Lung microvascular endothelial cell (primary cell): Measurements from ENCODE around the gene PARN. TPM values are rescaled to one million over a fixed set of nuclear protein-coding genes. Genes with fewer than 3 reads are reported as not detected.
"Not testable (repeated sequence)": the region's sequence is repeated elsewhere in the genome, so short reads cannot be mapped to it uniquely, and the experiment has no call there.

Experiments used
- DNase-seq, 2 donors: peaks; one replicate each; pipeline versions ENCODE4 v3.0.0 to v3.0.0-alpha.2; 2010; ENCODE audit warnings: low read depth in 2 of 2
- total RNA-seq: library from RNA; depleted of rRNA; stranded (reverse); fragments of >200 nt; gene quantifications from 2 replicates; pipeline ENCODE4 v1.2.1, GENCODE V29; 2014

Gene PARN
- total RNA-seq, 1 donor from 2014 or later, result 17.9 TPM

DNA sequence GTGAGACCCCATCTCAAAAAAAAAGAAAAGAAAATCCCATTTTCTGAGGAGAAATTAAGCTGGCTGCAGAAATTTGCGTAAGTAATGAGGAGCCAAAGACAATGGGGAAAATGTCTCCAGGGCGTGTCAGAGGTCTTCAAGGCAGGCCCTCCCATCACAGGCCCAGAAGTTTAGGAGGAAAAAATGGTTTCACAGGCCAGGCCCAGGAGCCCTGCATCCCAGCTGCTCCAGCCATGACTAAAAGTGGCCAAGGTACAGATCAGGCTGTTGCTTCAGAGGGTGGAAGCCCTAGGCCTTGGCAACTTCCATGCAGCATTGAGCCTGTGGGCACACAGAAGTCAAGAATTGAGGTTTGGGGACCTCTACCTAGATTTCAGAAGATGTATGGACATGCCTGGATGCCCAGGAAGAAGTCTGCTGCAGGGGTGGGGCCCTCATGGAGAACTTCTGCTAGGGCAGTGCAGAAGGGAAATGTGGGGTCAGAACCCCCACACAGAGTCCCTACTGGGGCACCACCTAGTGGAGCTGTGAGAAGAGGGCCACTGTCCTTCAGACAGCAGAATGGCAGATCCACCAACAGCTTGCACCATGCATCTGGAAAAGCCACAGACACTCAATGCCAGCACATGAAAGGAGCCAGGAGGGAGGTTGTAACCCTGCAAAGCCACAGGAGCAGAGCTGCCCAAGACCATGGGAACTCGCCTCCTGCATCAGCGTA, 55.2 kb downstream of the PARN start:
- not testable (repeated sequence) for DNase-seq

DNA sequence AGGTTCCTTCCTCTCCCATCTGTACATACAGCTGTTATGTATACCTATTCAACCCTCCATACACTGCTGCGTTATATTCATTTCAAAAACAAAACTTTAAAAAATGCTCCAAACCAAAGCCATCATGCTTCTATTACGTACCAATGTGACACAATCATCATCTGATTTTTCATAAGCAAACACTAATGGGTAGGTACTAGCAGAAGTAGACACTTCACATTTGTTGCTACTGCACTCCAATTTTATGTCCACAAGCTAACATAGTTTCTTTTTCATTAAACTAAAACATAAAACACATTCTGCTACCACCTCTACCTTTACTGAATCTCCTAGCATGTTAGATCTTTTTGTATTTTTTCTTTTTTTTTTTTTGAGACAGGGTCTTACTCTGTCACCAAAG, 57.5 kb downstream of the PARN start:
- DNase-seq, result no peak

DNA sequence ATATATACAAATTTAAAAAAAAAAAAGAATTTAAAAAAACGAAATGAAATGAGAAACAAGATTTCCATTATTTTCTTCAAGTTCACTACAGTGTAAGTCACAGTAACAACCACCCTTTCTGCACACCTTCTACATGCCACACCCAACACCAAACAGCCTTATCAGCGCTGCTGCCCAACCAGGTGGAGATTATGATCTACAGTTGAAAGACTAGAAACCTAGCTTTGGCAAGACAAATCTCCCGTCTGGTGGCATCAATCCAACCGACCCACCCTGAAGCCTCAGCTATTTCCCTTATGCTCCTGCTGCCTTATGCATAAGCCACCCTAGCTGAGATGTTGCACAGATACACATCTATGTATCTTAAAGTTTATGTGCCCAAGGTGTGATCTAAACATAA, 60.8 kb downstream of the PARN start:
- DNase-seq, result no peak

DNA sequence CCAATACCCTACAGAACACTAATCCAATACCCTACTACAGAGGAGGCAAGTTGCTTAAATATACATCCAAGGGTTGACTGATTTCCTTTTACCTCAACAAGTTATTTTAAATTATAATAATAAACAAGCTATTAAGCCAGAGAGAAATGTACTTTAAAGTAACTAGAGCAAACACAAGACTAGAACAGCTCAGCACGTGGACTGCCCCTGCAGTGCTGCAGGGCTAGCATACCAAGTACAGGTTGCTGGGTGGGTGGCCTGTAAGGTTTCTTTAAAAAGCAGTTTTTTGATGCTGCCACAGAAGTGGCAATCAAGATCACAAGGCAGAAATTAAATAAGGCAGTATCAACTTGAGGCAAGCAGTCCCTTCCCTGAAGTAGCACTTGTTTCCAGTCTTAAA, 63.5 kb downstream of the PARN start:
- no peak for DNase-seq

DNA sequence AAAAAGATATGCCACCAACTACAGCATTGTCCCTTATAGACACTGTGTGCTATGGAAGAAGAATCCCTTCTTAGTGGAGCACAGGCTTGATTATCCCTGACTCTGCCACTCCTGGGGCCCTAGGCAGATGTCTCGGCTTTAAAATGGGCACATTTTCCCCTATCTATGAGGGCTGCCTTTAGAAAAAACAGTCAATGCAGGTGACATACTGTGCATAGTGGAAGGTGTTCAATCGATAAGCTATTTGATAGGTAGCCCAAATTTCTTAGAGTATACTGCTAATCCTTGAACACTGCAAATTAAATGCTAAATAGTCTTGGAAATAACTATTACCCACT, 64.4 kb downstream of the PARN start:
- DNase-seq, result no peak

DNA sequence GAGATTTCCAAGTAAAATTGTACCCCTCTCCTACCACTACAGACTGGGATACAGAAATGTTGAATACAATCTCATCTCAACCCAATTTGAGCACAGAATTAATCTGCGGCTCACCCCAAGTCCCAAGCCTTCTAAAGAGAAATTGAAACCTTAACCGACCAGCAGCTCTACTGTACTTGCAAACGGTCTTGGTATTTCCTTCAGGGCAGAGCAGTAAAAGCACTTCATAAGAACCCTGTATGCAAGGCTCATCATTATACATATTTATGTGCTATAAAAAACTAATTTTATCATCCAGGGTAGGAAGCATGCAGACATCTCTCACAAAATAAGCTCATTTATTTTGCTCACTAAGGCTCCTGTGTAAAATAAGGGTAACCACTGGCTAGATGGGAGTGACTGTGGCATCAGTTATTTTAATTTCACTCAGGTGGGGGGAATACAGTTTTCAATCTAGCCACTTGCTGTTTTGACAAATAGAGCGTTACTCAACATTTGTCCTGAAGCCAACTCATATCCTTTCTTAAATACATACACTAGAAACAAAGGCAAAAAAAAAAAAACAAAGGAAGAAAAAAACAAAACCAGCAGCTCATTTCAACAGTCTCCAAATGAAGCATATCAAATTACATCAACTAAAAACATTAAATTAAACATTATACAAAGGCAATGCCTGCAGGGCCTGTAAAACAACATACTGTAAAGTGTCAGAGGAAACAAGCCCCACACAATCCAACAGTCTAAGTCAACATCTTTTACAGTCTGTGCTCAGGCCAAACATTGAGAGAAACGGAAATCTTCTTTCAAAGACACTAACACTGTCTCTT, 65.0 kb downstream of the PARN start:
- peak; percentile 43 to 67 for DNase-seq

DNA sequence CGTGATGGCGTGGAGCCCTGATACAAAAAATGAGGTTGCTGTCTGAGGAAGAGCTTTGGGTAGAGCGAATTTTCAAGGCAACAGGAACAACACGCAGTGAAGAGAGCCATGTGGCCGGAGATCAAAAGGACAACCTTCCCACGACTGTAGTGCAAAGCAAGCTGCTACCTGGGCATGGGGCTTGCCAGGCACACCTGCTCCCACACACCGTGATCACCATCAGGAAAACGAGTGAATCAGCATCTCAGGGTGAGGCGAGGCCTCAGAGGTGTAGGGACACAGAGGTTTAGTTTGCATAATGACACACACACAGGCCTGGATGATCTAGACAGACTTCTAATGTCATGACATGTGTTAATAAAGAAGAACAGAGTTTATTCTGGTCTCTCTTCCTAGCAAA, 65.7 kb downstream of the PARN start:
- no peak for DNase-seq

DNA sequence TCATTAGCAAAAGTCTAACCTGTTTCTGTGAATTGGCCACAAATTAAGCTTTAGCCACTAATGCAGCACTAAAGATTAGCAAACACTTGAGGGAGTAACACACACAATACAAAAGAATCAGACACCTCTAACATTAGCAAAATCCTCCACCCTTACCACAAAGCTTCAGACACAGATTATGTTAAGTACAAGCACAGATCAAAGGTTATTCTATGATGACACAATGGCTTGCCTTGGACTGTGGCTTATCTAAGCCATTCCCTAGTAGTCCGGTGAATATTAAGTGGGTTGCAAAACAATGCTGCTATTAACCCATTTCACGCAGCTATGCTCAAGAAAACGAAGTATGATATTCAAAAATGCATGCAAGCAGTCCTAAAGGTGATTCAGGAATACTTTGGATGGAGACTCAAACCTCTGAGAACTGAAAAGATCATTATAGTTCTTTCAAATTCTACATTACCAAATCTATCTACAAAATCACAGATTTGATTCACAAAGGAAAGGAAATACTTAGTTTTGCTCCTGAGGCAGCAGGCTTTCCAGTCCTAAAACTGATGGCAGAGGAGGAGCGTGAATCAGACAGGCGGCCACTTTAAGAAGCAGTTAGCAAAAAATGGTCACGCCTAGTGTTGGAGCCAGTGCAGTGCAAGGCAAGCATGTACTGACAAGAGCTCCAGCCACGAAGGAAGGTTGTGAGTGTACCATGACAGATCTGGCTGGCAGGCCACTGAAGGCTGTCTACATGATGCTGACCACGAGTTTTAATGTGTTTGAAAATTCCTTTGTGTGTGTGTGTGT, 67.2 kb downstream of the PARN start:
- DNase-seq, result no peak

DNA sequence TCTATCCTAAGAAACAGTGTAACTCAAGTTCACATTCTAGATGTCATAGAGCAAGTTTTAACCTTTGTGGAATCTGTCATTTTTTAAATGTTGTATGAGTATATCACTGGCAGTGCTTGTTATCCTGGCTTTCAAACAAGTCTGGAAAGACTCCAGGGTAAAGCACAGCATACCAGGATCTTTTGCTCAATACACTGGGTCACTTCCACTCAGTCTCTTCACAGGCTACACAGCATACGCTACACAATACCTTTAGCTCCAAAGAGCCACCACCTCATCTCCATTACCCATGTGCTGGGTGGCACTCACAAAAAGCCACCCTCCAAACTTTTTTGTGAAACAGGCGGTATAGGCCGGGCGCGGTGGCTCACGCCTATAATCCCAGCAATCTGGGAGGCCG, 69.5 kb downstream of the PARN start:
- no peak for DNase-seq

DNA sequence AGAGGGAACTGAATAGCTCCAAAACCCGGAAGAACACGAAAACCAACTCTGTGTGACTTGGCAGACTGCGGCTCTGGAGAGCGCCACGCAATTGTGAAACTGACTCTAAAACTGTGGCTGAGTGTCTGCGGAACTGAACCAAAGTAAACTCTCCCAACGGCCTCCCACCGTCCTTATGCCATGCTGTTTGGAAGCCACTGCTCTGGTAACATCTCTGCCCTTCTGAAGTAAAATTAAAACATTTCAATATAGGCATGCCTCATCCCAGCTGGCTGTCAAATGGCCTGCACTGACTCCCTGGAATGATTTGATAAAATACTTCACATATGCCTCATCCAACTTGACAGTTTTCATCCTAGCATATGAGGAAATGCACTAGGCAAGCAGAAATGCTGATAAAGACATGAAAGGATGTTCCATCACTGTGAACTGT, 70.2 kb downstream of the PARN start:
- DNase-seq, result no peak

DNA sequence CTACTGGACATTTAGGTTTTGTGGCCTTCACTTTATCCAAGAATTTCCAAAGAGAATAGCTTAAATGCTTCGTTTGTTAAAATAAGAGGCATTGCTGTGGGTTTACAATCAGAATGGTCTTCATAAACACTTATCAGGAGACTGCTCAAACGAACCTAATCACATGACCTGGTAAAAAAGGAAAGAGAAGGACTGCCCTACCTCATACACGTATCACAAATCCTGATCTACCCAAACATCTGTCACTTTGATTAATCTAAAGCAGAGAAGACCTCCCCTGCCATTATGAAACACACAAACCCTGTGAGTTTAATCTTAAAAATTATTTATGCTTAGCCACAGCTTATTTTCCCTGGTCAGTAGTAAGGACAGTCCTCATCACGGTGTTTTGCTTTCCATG, 76.6 kb downstream of the PARN start:
- DNase-seq, result no peak

DNA sequence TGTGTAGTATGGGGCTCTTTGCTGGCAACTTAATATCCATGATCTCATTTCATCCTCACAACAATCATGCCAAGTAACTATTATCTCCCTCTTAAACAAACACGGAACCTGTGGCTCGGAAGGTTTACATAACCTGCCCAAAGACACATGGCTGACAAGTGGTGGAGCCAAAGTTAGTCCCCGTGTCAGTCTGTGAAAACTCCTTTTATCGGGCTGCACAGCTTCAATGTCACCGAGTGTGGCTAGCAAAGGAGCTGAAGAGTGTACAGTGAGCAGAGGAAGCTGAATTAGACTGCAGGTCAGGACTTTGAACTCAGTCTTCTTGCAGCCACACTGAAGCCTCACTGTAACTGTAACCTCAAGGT, 80.3 kb downstream of the PARN start:
- peak; percentile 26 to 55 for DNase-seq

DNA sequence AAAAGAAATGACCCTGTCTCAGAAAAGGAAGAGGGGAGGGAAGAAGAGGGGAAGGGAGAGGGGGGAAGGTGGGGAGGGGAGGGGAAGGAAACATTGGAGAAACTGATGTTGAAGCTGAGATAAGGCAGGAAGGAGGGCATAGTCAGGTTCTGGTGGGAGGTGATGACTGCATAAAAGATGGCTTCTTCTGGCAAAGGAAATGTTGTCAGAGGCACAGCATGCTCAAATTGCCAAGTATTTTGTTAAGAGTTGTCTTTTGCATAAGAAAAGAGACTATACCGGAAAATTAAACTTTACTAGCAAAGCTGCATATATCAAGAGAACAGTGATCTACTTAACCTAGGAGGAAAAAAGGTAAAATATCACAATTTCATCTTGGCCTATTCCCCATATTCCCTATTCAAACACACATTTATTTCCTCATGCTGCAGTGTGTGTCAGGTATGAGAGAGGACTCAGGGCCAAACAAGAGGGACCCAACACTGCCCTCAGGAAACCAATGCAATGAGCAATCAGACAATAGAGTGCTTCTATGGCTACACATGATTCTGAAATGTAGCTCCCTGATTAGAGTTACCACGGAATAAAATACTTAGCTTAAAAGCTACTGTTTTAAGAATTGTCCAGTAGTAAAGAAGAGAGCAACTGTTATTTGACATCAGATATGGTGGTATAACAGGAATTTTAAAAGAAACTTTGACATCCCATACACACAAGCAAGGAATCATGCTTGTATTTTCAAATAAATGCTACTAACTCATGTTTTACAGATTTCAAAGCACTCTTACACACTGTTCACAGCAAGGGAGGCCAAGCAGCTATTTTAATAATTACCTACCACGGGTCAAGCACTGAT, 80.9 kb downstream of the PARN start:
- DNase-seq, result peak; percentile 58 to 62

DNA sequence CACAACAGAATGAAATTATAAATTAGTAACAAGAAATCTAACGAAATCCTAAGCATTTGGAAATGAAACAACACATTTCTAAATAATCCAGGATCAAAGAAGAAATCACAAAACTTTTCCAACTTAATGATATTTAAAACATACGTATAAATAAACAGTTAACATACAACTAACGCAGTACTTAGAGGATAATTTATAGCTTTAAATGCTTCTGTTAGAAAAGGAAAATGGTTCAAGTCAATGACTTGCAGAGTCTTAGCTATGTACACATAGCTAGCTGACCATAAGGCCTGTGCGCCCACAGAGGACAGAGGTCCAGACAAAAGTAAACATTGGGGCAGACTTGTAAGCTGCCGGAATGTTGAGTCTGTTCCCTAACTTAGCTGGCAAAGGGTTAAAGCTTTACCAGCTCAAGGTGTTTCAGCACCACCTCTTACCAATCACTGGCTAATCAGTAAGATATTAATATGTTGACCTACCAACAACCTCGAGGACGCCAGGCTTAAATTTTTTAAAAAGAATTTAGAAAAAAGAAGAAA, 84.6 kb downstream of the PARN start:
- no peak for DNase-seq

DNA sequence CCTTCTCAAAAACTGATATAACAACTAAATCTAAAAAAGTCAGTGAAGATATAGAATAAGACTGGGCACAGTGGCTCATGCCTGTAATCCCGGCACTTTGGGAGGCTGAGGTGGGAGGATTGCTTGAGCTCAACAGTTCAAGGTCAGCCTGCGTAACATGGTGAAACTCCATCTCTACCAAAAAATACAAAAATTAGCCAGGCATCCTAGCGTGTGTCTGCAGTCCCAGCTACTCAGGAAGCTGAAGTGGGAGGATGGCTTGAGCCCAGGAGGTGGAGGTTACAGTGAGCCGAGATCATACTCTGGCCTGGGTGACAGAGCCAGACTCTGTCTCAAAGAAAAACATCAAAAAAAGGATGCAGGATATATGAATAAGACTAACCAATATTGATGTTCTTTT, 85.2 kb downstream of the PARN start:
- not testable (repeated sequence) for DNase-seq

DNA sequence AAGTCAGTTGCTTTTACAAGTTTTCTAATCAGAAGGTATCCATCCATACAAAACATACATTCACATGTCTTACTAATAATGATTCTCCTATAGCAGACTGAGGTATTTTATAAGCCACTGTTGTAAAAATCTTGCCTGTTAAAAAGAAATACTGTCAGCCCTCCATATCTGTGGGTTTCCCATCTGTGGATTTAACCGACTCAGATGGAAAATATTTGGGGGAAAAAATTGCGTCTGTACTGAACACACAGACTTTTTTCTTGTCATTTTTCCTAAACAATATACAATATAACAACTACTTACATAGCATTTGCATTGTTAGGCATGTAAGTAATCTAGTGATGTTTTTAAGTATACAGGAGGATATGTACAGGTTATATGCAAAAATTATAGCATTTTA, 90.4 kb downstream of the PARN start:
- no peak for DNase-seq

DNA sequence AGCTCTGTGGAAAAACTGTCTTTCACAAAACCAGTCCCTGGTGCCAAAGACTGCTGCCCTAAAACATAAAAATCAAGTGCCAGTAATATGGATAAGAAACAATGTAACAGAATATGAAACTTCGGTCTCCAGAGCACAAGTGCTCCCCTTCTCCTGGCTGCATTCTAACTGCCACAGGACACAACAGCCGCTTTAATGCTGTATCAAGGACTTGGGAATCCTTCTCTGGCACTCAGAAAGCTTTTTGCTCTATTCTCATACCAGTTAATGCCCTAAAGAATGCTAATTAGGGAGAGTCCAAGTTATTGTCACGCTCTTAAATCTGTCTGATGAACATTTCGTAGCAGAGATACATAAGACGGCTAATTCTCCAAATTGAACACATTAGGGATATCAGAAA, 90.9 kb downstream of the PARN start:
- no peak for DNase-seq

DNA sequence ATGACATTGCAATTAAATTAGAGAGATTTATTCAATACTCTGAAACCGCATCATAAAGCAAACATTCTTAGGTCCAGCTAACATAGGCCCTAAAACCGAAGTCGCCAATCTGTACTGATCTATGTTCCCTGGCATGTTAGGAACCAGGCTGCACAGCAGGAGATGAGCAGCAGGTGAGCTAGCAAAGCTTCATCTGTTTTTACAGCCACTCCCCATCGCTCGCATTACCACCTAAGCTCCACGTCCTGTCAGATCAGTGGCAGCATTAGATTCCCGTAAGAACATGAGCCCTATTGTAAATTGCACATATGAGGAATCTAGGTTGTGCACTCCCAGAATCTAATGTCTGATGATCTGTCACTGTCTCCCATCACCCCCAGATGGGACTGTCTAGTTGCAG, 91.5 kb downstream of the PARN start:
- DNase-seq, result no peak

DNA sequence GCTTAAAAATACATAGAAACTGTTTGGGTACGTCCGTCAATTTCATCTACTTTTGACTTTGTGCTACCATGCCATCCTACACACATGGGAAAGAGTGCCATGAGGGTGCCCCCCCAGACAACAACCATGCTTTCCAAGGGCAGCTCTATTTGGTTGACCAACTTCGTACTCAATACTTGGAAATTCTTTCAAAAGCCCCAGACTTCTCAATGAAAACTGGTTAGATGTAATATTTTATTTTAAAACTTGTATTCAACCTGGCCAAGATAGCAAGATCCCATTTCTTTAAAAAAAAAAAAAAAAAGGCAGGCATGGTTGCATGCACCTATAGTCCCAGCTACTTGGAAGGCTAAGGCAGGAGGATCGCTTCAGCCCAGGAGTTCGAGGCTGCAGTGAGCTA, 98.4 kb downstream of the PARN start:
- no peak for DNase-seq

DNA sequence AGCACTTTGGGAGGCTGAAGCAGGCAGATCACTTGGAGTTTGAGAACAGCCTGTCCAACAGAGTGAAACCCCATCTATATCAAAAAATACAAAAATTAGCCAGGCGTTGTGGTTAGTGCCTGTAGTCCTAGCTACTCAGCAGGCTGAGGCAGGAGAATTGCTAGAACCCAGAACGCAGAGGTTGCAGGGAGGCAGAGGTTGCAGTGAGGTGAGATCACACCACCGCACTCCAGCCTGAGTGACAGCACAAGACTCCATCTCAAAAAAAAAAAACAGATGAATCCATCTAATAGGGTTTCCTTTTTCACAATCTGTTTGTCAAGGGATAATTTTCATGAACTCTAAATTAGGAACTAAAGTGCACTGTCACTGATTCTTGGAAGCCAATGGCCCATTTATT, 99.0 kb downstream of the PARN start:
- DNase-seq, result no peak

DNA sequence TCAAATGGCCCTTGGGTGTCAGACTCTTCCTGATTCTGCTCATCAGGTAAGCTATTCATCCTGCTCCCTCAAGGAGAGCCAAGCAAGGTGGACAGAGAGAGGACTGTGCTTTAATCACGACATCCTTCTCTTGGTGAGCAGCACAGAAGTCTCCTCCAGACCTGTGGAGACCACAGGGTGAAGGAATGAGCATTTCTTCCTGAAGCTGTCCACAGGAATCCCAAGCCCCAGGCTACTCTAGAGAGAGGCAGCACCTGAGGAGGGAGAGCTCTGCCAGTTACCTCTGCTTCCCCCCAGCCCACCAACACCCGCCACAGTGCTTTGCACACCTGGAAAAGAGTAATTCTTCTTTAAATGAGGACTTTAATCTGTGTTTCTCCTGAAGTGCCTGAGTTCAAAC, 100.0 kb downstream of the PARN start:
- no peak for DNase-seq
